GM21360 (cell line): ENCODE data around the gene KCTD8.
"Not testable (repeated sequence)": the region's sequence is repeated elsewhere in the genome, so short reads cannot be mapped to it uniquely, and the experiment has no call there.

Experiments
- ATAC-seq: cut with Tn5 transposase; IDR thresholded peaks from one replicate; pipeline ENCODE4 v1.9.1; 2021; ENCODE audit warnings: mild to moderate bottlenecking, moderate library complexity; ENCODE audit not compliant: unreplicated experiment

KCTD8 gene

DNA sequence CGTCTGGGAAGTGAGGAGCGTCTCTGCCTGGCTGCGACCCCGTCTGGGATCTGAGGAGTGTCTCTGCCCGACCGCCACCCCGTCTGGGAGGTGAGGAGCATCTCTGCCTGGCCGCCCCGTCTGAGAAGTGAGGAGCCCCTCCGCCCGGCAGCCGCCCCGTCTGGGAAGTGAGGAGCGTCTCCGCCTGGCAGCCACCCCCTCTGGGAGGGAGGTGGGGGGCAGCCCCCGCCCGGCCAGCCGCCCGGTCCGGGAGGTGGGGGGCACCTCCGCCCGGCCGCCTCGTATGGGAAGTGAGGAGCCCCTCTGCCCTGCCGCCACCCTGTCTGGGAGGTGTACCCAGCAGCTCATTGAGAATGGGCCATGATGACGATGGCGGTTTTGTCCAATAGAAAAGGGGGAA is 280.8 kb downstream of the KCTD8 start:
- ATAC-seq, result not testable (repeated sequence)

DNA sequence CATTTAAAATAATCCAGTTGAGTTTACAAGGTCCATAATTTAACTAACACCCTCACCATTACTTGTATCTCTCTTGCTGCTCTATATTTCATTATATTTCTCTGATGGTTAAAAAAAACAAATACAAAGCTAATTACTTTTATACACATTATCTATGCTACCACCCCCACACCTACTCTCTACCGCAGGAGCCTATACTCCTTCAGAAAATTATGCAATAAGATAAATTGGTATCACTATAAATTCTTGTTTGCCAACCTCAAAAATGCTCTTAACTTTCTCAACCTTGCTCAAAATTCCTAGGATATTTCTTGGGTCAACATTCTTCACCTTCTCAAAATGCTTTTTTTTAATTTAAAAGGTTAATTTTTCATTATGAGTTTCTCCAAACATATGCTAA is 282.7 kb downstream of the KCTD8 start:
- no peak for ATAC-seq

DNA sequence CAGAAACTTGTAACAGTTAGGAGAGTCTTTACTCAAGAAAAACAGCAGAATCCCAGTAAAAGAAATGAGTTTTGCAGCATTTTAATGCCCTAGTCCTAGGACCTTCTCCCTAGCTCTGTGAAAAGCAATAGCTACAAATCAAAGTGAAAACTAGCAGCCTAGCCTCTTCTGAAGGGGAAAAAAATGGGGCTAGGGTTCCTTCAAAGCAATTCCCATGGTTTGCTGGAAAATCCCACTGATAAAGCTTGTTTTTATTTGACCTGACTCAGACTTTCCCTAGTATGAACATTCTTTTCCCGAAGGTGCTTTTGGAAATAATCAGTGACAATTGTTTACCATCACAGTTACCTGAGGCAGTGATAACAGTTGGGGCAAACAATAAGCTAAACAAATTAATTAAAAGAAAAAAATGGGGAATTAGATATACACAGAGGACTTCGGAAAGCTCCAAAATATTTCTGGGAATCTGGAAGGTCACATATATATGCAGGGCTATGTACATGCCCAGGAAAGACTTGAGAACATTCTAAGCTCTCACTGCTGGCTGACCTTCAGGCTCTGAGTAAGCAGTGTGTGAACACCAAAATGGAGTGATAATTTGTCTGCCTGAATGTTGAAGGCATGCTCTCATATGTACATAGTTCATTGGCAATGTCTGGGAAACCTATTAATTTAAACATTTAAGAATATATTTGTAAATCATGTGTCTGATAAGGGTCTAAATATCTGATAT is 285.9 kb downstream of the KCTD8 start:
- no peak for ATAC-seq

DNA sequence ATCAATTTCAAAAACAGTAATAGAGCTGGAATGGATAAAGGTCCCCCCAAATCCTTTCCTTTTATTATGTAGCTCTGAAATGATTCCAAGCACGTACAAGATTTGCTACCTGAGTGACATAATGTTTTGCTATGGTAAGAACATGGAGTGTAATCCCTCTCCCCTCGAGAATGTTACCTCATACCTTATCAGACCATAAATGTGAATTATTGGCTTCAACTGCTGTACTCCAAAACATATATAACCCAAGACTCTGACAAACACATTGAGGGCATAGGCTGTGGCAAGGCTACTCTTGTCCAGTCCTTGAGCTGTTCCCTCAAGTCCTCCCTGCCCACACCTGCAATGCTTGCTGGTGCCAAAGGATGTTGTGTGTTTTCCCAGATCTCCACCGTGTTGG is 286.9 kb downstream of the KCTD8 start:
- ATAC-seq, result no peak

DNA sequence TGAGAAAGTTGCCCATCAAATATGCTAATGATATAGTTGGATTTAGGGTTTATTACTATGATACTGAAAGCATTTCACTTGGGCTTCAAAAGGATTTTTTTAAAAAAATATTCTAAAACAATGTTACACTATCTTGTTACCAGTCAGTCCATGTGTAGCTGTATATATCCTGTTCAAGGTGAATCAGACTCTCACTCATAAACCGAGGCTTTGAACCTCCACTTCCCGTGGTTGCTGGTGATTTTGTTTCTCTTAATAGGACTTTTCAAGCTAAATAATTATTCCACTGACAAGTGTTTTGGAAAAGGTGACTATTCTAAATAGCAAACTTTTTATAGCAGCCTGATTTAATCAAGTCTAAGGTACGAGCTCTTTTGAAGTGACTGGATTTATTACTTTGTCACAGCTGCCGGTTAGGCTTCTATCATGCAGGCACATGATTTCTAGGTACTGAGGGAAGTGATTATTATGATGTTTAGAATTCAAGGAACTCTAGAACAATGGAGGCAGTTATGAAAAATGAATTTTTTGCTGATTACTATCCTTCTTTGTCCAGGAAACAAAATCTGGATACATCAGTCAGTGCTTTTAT is 287.7 kb downstream of the KCTD8 start:
- ATAC-seq, result no peak

DNA sequence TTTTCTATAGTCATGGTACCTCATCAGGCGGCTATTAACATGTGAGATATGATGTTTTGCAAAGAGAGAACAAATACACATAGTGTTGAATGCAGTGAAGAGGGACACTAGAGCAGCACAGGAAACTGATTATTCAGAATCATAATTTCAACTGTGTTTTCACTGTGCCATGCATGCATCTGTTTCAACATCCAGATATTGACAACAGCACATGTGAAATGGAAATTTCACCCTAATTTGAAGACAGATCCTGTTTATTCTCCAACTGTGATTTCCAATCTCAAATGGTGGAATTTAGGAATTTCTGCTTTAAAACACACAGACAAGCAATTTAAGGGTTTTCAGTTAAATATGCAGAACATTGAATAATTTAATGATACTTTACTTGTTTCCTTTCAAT is 288.6 kb downstream of the KCTD8 start:
- ATAC-seq, result no peak

DNA sequence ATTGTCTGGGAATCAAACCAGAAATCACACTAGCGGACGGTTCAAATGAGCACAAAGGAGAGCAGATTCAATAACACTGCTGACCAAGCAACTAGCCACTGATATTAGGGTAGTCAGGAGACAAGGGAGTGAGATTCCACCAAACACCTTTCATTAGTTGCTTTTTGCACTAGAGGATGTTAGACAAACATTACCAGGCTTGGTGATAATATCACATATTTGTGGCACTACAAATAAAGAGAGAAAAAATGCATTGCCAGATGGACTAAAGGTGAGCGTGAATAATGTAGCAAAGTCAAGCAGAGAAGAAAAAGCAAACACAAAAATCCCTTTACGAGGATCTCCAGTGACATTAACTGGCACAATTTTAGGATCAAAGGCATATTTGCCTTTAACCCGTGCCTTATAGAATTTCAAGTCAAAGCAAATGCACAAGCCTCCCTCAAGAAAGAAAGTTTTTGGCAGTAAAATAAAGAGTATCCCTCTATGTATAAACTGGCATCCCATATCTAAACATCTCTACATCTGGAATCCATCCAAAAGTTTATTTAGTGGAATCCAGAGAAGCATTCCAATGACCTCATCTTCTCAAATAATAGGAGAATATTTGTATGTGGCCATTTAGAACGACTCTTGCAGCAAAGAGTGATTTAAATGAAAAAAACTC is 290.9 kb downstream of the KCTD8 start:
- ATAC-seq, result no peak

DNA sequence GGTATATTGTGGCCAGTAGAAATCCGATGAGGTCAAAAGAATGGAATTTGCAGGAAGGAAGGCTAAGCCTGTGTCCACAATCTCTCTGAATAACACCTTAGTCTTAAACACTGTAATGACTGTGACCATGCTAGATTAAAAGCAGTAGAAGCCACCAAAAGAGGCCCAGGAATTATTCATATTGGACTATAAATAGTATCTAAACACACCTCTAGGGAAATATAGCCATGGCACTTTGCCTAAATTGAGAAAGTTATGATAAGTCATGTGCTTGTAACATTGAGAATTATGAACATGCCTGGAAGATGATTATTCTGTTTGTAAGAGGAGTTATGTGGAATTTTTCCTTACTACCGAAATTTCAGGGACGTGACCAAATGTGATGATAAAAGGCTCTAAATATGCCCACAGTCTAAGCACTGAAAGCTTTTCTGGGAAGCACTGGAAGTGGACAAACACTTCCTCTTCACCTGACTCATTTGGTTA is 298.5 kb downstream of the KCTD8 start:
- no peak for ATAC-seq

DNA sequence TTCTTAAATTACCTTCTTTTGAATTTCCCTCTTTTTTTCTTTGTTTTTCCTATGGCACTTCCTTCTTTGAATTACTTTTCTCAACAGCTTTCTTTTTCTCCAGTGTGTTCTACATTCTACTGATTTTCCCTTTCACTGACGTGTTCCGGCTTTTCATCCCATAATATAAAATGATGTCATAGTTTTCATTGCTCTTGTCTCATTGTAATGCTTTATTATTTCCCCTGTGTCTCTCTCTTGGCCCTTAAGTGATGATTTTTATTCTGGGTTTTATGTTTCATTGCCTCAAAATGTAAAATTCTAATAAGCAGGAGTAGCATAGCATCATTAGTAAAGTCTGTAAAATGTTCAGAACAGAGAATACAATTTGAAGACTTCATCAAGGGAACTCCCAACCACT is 299.3 kb downstream of the KCTD8 start:
- no peak for ATAC-seq

DNA sequence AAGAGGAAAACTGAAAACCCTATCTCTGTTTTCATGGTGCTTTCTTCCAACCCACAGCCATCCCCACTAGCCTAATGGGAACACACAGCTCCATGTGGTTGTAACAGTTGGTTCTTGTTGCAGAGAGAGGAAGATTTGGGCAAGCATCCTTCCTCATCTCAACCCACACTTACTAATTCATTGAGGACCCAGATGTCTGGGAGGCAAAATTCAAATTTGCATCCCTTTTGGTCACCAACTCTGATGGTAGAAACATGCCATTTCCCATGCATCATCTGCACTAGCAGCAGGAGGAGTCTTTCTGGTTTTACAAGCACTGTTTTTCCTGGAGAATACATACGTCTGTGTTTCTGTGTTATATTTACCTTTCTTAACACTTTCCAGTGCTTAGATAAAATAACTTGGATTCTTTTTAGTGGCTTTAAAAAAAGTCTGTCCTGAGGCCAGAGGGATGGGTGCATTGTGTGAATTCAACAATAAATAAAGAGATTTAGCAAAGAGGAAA is 301.0 kb downstream of the KCTD8 start:
- no peak for ATAC-seq

DNA sequence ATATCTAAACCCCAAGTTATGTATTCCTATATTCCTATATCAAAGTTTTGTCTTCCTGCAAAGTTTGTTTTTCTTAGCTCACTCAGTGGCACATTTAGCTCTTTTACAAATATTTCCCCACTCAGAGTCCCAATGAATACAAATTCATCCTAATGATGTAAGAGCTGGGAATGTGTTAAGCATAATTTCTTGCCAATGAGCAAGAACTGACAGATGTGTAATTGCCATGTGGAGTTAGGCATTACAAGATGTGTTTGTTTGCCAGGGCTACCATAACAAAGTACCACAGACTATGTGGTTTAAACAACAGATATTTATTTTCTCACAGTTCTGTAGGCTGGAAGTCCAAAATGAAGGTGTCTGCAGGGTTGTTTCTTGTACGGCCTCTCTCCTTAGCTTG is 302.1 kb downstream of the KCTD8 start:
- no peak for ATAC-seq

DNA sequence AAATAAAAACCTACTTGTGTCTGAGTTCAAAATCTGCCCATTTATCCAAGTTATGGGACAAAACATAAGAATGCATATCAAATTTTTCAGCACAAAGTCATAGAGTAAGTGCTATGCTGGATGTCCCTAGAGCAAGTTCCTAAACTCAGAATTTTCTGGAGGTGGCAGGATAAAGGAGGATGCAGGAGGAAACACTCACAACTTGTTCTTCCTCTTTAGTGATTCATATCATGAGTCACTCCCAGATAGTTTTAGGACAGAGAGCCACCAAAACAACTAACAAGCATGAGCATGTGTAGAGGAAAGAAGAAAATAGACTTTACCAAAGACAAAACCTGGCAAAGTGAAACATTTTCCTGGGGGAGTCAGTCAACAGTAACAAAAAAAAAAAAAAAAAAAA is 302.7 kb downstream of the KCTD8 start:
- ATAC-seq, result no peak

DNA sequence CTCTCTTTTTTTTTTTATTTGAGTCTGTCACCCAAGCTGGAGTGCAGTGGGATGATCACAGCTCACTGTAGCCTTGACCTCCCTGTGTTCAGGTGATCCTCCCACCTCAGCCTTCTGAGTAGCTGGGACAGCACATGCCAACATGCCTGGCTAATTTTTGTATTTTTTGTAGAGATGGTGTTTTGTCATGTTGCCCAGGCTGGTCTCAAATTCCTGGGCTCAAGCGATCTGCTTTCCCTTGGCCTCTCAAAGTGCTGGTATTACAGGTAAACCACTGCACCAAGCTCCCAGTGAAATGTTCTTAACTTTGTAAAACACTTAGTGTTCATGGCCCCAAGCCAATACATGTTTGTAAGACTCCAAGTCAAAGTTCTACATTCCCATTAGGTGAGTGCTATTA is 316.1 kb downstream of the KCTD8 start:
- ATAC-seq, result no peak
